ENCODE measurements around the gene COPS9.

COPS9 gene

DNA sequence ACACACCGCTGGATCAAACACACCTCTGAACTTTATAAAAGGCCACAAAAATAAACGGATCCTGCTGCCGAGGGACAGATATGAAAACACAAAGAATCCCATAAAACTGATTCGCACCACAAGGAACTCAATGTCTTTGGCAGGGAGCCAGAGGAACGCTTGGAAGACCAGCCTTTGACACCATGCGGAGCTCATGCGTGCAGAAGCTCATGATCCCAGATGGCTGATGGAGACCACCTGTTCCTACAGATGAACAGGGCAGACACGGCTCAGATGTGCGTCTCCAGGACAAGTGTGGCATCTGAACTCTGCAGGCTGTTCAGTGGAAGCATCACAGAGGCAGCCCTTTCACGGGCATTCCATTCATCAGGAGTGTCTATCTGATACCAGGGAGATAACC is 24.9 kb downstream of the COPS9 start:
- DNase-seq (ENCODE audit: low read depth, low spot score), result no peak

DNA sequence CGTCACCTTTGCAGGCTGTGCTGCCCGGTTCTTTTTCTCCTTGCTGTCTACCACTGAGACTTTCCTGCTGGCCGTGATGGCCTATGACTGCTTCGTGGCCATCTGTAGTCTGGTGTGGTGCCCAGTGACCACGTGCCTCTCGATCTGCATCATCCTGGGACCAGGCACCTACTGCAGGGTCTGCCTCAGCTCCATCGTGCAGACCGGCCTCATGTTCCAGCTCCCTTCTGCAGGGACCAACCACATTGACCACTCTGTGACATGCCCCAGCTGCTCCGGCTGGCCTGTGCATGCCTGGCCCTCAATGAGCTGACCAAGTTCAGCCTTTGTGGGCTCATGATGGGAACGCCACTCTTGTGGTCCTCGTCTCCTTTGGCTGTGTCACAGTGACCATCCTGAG is 26.7 kb downstream of the COPS9 start:
- no peak for DNase-seq (ENCODE audit: low read depth, low spot score)

DNA sequence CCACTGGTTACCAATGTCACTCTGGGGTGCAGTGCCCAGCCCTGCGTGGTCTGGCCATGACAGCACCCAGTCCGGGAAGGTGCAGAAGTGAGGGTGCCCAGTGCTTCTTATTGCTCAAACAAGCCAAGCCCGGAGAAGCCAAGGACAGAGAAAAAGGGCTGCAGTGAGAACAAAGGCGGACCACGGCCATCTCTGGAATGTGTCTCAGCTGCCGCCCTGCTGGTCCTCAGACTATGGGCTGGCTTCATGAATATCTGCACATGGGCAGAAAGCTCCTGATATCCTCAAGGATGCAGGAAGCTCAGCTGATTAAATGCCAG is 28.7 kb downstream of the COPS9 start:
- no peak for DNase-seq (ENCODE audit: low read depth, low spot score)

DNA sequence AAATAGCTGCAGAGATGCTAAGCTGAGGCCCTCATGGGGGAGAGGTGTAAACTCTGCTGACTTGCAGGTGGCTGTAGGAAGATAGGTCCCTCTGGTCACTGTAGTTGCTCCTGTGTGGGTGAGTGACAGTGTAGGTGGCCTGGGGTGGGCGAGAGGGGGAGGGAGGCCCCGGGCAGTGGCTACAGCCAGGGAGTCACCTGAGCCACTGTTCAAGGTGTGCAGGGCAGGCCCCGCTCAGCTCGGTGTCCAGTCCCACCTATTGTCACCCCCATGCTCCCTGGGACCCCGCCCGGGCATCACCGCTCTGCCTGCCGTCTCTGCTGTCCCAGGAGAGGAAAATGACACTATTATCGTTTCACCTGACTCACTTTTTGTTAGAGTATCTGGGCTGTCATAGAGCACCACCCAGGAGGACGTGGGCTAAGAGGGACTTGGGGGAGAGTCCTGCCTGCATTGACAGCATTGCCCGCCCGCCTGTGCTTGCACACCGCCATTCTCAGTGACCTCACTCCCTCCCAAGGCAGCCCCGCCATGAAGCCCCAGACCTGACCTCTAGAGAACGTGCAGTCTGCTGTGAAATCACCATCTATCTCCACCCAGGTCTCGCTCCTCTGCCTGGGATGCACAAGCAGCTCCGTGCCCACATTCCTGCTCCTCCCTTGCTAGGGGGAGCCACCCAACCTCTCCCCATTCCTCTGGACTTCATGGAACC is 29.2 kb downstream of the COPS9 start:
- DNase-seq (ENCODE audit: low read depth, low spot score), result no peak

- no peak for DNase-seq (ENCODE audit: low read depth, low spot score)
Observed at GRCh38 chr2:240105982-240106381, 30.1 kb downstream of the COPS9 start.

DNA sequence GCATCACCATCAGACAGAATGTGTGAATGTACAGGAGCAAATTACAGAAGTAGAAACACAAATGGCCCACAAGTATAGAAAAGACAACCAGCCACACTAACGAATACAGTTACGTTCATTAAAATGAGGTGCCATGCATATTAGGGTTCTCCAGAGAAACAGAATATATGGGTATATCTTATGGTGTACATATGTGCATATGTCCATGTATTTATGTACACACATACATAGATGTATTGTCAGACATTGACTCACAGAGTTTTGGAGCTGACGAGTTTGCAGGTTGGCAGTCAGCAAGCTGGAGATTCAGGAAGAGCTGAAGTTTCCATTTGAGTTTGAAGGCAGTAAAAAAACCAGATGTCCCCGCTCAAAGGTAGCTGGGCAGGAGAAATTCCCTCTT is 33.0 kb downstream of the COPS9 start:
- no peak for DNase-seq (ENCODE audit: low read depth, low spot score)

GRCh38 chr2:240098349-240098748 is 37.8 kb downstream of the COPS9 start:
- no peak for DNase-seq (ENCODE audit: low read depth, low spot score)

- DNase-seq (ENCODE audit: low read depth, low spot score), result peak; percentile 56
Observed at GRCh38 chr2:240095556-240096523, 40.3 kb downstream of the COPS9 start.

DNA sequence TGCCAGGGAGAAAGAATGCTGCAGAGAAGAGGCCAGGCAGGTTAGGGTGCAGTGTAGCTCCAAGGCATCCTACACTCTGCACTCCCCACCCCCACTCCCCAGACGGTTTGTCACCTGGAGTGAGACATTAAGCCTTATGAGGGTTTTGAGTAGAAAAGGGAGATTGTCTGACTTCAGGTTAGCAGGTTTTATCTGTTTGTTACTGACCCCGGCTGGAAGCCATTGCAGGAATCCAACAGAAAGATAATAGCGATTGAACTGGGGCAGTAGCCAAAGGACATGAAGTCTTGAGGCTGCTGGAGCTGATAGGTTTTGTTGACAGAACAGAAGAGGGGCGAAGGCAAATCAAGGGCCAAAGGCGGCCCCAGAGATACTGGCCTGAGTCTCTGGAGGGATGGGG is 46.8 kb downstream of the COPS9 start:
- DNase-seq (ENCODE audit: low read depth, low spot score), result no peak

DNA sequence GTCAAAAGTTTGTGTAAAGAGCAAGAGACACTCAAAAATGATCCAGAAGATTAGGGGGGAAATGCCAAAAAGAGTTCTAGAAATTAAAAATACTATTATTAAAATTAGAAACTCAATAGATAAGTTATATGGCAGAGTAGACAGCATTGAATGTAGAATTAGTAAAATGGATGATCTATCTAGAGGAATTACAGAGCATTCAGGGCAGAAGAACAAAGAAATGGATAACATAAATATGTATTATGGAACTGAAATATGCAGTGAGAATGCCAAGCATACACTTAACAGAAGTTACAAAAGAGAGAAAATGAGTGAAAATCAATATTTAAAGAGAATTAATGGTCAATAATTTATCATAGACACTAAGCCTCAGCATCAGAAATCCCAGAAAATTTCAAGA is 49.5 kb downstream of the COPS9 start:
- DNase-seq (ENCODE audit: low read depth, low spot score), result no peak
